CD4-positive, alpha-beta T cell (primary cell): Measurements from ENCODE around the gene TLR7. TPM values are rescaled to one million over a fixed set of nuclear protein-coding genes. Genes with fewer than 3 reads are reported as not detected.

ENCODE experiments used
- ATAC-seq: fragments of 200-7000 bp; cut with Tn5 transposase; one replicate; pipeline ENCODE4 v1.10.0; 2022; ENCODE audit warnings: mild to moderate bottlenecking; ENCODE audit not compliant: poor library complexity
- CTCF ChIA-PET: fragments of 350-600 bp; sonication (Branson Sonifier 250); formaldehyde crosslinking; loops from one replicate; lab custom pipeline; 2021; ENCODE audit warnings: antibody characterized with exemption, inconsistent platforms; lab: Charles Lee
- POLR2A ChIA-PET: fragments of 350-600 bp; sonication (Branson Sonifier 250); formaldehyde crosslinking; loops from one replicate; lab custom pipeline; 2021; ENCODE audit warnings: antibody characterized with exemption, inconsistent platforms; lab: Charles Lee
- DNase-seq, 14 experiments: peaks; one replicate each; pipeline ENCODE4 v3.0.0-alpha.2; 2013 to 2020; ENCODE audit warnings: mixed read lengths in 2 of 14
- H3K27ac ChIP-seq, 2 donors: one replicate each; pipeline versions ENCODE4 v1.5.1 to v1.7.0; 2013; ENCODE audit warnings: low read length in 2 of 2, low read depth in 1 of 2, mild to moderate bottlenecking in 1 of 2
- H3K27me3 ChIP-seq, 2 experiments: 1 replicate in 1 of 2; 2 replicates in 1 of 2; pipeline versions ENCODE4 v1.6.1 to v1.7.0; 2013; ENCODE audit warnings: low read length in 2 of 2, control low read depth in 1 of 2, mild to moderate bottlenecking in 1 of 2, moderate library complexity in 1 of 2; ENCODE audit not compliant: insufficient read depth in 2 of 2, control insufficient read depth in 1 of 2
- H3K36me3 ChIP-seq: one replicate; pipeline ENCODE4 v1.6.1; 2013; ENCODE audit warnings: low read length, control low read depth; ENCODE audit not compliant: insufficient read depth
- H3K4me1 ChIP-seq: one replicate; pipeline ENCODE4 v1.6.1; 2013; ENCODE audit warnings: low read length, control low read depth; ENCODE audit not compliant: insufficient read depth
- H3K4me3 ChIP-seq: one replicate; pipeline ENCODE4 v1.5.1; 2013; ENCODE audit warnings: mild to moderate bottlenecking, low read length, moderate library complexity
- H3K9me3 ChIP-seq, 2 experiments: 1 replicate in 1 of 2; 2 replicates in 1 of 2; pipeline versions ENCODE4 v1.6.1 to v1.7.0; 2013; ENCODE audit warnings: low read length in 2 of 2, mild to moderate bottlenecking in 2 of 2, control low read depth in 1 of 2, moderate library complexity in 1 of 2; ENCODE audit not compliant: control insufficient read depth in 1 of 2, insufficient read depth in 1 of 2
- H3K27ac Mint-ChIP-seq: one replicate; pipeline ENCODE4 v1.8.0; 2020; ENCODE audit warnings: mixed read lengths
- H3K27me3 Mint-ChIP-seq: one replicate; pipeline ENCODE4 v1.8.0; 2021; ENCODE audit warnings: mixed read lengths
- H3K36me3 Mint-ChIP-seq: one replicate; pipeline ENCODE4 v1.8.0; 2021; ENCODE audit warnings: low read depth, mixed read lengths
- H3K4me1 Mint-ChIP-seq: one replicate; pipeline ENCODE4 v1.8.0; 2021; ENCODE audit warnings: low read depth, mixed read lengths
- H3K4me3 Mint-ChIP-seq: one replicate; pipeline ENCODE4 v1.8.0; 2020; ENCODE audit warnings: mild to moderate bottlenecking, mixed read lengths
- H3K9me3 Mint-ChIP-seq: one replicate; pipeline ENCODE4 v1.8.0; 2020; ENCODE audit warnings: mixed read lengths
- intact Hi-C, 2 experiments: fragments of 100-400 bp; cut with DNase I in 1 of 2; cut with micrococcal nuclease in 1 of 2; formaldehyde crosslinking; loops; one replicate each; pipeline versions ENCODE4 v1.15.1 to v1.9.0; 2023 to 2025; cut with DNase I, micrococcal nuclease
- total RNA-seq, 174 experiments: library from RNA in 2 of 174; stranded (reverse) in 2 of 174; gene quantifications; one replicate each; pipeline ENCODE4 v1.2.3 and lab custom pipeline; 2021 to 2026
- TF ChIP-seq, protein P1 (sequence below): fragments of 200-600 bp; IDR thresholded peaks from one replicate; pipeline ENCODE4 v1.8.0; 2022; ENCODE audit warnings: antibody characterized with exemption, mild to moderate bottlenecking

Gene TLR7
- total RNA-seq, 2 experiments from 2014 or later, result 0.06 TPM; not detected in 1

DNA sequence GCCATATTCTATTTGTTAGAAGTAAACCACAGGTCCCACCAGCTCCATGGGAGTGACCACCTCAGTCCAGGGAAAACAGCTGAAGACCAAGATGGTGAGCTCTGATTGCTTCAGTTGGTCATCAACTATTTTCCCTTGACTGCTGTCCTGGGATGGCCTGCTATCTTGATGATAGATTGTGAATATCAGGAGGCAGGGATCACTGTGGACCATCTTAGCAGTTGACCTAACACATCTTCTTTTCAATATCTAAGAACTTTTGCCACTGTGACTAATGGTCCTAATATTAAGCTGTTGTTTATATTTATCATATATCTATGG, 55.7 kb downstream of the TLR7 start:
- no peak overlapping the region for H3K27ac ChIP-seq
- ATAC-seq, result no peak
- H3K36me3 Mint-ChIP-seq, result no peaks in the 10 kb centered on the region
- CTCF ChIA-PET, result no interaction called here
- intact Hi-C loops, result no loop called here
- TF ChIP-seq, protein P1, sequence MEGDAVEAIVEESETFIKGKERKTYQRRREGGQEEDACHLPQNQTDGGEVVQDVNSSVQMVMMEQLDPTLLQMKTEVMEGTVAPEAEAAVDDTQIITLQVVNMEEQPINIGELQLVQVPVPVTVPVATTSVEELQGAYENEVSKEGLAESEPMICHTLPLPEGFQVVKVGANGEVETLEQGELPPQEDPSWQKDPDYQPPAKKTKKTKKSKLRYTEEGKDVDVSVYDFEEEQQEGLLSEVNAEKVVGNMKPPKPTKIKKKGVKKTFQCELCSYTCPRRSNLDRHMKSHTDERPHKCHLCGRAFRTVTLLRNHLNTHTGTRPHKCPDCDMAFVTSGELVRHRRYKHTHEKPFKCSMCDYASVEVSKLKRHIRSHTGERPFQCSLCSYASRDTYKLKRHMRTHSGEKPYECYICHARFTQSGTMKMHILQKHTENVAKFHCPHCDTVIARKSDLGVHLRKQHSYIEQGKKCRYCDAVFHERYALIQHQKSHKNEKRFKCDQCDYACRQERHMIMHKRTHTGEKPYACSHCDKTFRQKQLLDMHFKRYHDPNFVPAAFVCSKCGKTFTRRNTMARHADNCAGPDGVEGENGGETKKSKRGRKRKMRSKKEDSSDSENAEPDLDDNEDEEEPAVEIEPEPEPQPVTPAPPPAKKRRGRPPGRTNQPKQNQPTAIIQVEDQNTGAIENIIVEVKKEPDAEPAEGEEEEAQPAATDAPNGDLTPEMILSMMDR, result no peak
- H3K4me3 ChIP-seq, result no peak overlapping the region
- peaks cover 5% of the 10 kb centered on the region for H3K27me3 Mint-ChIP-seq
- peaks cover 0 to 6% of the 10 kb centered on the region in 2 experiments for H3K27me3 ChIP-seq
- POLR2A ChIA-PET, result interaction anchor here (0.6 kb wide), 1 partner anchor 1997 kb away, joined by 3 read pairs; no protein-coding TSS in a partner anchor
- H3K4me1 Mint-ChIP-seq, result no peaks in the 10 kb centered on the region
- no peak overlapping the region for H3K27ac Mint-ChIP-seq
- H3K9me3 ChIP-seq, result no peaks in the 10 kb centered on the region
- no peaks in the 10 kb centered on the region for H3K36me3 ChIP-seq
- H3K4me3 Mint-ChIP-seq, result no peak overlapping the region
- H3K4me1 ChIP-seq, result no peaks in the 10 kb centered on the region
- no peak for DNase-seq
- no peaks in the 10 kb centered on the region for H3K9me3 Mint-ChIP-seq

DNA sequence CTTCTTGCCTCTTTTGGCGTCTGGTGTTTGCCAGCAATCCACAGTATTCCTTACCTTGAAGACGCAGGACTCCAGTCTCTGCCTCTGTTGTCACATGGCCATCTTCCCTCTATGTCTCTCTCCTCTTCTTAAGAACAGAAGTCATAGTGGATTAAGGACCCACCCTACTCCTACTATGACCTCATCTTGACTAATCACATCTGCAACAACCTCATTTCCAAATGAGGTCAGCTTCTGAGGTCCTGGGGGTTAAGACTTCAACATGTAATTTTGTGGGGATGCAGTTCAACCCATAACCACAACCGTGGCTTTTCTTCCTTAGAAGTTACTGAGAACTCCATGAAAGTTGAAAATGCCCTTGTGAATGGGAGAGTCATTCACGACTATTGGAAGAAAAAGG, 62.8 kb downstream of the TLR7 start:
- TF ChIP-seq, protein P1, result no peak
- Mint-ChIP-seq H3K27ac (no peak overlapping the region), H3K9me3 (no peaks in the 10 kb centered on the region), H3K36me3 (no peaks in the 10 kb centered on the region), H3K27me3 (no peaks in the 10 kb centered on the region), H3K4me3 (no peak overlapping the region), H3K4me1 (no peaks in the 10 kb centered on the region)
- Histone ChIP-seq H3K4me3 (no peak overlapping the region), H3K27me3 (peaks cover 0 to 2% of the 10 kb centered on the region in 2 experiments), H3K4me1 (no peaks in the 10 kb centered on the region), H3K27ac (no peak overlapping the region), H3K36me3 (no peaks in the 10 kb centered on the region), H3K9me3 (no peaks in the 10 kb centered on the region)
- DNase-seq (no peak), ATAC-seq (no peak)
- POLR2A ChIA-PET, result interaction anchor here (0.5 kb wide), 1 partner anchor 152 kb away, joined by 3 read pairs; no protein-coding TSS in a partner anchor
- CTCF ChIA-PET, result no interaction called here
- intact Hi-C loops, result no loop called here

DNA sequence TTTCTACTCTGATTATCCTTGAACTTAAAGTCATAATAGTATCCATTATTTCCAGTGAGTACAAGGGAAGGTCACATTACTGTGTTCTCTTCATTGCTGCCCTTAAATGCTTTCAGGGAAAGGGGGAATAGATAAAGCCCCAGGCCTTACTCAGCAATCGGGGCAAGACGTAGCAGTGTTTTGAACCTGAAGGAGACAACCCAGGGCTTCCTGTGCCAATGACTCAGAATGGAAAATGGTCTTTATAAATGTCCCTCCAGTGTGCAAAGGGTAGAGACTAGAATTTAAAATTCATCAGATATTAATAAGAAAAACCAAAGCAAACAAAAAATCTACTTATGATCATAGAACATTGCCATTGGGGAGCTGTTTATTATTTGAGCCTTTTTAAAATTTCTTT, 63.3 kb downstream of the TLR7 start:
- Histone ChIP-seq H3K4me3 (no peak overlapping the region), H3K27me3 (no peaks in the 10 kb centered on the region), H3K4me1 (no peaks in the 10 kb centered on the region), H3K9me3 (no peaks in the 10 kb centered on the region), H3K27ac (no peak overlapping the region), H3K36me3 (no peaks in the 10 kb centered on the region)
- Mint-ChIP-seq H3K27me3 (no peaks in the 10 kb centered on the region), H3K4me1 (no peaks in the 10 kb centered on the region), H3K36me3 (no peaks in the 10 kb centered on the region), H3K27ac (no peak overlapping the region), H3K9me3 (no peaks in the 10 kb centered on the region), H3K4me3 (no peak overlapping the region)
- POLR2A ChIA-PET, result interaction anchor here (0.5 to 0.6 kb wide), 2 partner anchors 137 to 151 kb away, joined by 3 read pairs; no protein-coding TSS in a partner anchor
- no peak for ATAC-seq
- CTCF ChIA-PET, result no interaction called here
- intact Hi-C loops, result no loop called here
- DNase-seq, result no peak
- TF ChIP-seq, protein P1, result no peak
